Smooth muscle cell of the brain vasculature (primary cell): ENCODE measurements around the gene SLC6A7.

Experiments used
- DNase-seq: peaks from one replicate; pipeline ENCODE4 v3.0.0-alpha.2; 2012; ENCODE audit warnings: low read depth, low spot score

Gene SLC6A7

DNA sequence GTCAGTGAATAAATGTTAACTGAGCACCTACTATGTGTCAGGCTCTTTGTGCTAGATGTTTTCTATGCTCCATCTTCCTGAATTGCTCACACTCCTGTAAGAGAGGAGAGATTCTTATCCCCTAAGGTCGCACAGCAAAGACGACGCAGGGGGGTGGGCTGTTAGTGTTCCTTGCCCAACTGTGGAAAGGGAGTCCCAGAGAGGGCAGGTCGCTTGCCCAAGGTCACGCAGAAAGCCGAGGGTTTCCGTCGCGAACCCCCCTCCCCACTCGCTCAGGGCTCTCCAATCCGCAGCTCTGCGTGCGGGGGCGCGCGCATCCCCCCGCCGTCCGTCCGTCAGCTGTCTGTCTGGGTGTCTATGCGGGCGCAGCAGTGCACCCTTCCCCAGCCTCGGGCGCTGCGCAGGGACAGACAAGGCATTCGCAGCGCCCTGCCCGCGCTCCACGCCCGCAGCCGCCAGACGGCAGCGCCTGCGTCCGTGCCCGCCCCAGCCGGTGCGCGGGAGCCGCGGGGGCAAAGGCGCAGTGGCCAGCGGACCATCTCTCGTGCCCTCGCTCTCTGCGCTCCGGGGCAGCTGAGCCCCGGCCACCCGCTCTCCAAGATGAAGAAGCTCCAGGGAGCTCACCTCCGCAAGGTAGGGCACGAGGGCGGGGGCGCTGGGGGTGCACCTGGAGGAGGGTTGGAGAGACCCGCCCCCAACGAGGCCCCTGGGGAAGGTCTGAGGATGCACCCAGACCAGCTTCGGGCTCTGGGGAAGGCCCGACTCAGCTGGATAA is at the start of gene SLC6A7:
SLC6A7 (plus strand) TSS at position 335 of the 775 bp plus-strand sequence; CDS start at position 601, 266 bp downstream.
- no peak for DNase-seq

DNA sequence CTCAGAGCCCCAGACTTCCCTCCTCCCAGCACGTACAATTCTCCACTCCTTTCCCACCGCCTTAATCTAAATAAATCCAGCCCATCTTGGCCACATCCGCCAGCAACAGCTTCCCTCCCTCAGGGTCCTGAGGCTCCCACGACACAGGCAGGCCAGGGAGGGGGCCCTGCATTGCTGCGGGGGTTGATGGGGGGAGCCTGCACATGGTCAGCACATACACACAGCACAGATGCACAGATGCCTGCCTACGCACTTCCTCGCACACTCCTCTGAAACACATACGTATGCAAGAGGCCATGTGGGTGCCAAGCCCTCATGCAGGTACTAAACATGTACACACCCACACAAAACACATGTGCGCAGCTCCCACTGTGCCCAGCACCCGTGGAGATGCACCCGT is 49.0 kb upstream of the SLC6A7 start:
- DNase-seq, result no peak

DNA sequence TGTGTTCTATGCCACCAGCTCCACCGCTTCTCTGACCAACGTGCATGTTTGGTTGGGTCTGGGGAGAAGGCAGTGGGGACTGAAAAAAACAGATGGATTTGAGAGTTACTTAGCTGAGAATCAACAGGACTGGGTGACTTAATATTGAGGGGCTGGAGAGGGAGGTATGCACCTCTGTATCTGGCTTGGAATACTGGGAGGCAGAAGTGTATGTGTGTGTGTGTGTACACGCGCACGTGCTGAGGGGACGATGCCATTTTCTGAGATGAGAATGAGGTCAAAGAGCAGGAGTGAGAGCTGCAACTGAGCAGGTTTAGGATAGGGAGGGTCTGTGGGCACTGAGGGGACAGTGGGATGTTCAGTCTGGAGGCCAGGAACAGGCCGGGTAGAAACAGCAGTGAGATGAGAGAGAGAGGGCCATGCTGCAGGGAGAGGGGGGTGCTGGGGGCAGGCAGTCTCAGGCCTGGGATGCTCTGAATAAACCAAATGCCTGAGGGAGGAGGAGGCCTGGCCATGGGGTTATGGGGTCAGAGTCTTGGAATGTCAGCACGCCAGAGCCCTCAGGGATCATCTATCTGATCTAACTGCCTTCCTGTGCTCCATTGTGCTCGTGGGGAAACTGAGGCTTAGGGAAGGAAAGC is 48.2 kb upstream of the SLC6A7 start:
- no peak for DNase-seq

DNA sequence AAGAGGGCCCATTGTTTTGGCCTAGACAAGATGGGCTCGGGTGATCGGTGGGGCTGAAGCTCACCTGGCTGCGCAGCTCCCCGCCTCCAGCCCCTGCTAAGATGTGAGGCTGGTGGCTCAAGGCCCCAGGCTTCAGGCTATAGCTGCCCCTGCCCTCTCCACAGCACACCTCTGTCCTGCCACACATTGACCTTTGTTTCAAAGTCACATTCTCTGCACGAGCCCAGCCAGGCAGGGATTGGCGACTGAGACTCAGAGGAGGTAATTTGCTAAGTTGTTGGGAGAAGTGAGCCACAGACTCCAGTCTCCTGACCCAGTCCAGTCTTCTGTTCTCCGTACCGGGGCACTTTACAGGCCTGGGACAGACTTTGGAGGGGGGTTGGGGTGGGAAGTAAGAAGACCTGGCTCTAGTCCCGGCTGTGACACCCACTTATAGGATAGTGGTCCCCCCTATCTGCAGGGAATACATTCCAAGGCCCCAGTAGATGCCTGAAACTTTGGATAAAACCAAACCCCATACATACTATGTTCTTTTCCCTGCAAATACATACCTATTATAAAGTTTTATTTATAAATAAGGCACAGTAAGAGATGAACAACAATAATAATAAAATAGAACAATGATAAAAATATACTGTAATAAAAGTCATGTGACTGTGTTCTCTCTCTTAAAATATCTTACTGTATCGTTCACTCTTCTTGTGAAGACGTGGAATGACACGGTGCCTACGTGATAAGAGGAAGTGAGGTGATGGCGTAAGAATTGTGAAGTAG is 47.5 kb upstream of the SLC6A7 start:
- DNase-seq, result no peak

- no peak for DNase-seq
Observed at GRCh38 chr5:150142959-150143349, 46.9 kb upstream of the SLC6A7 start.

DNA sequence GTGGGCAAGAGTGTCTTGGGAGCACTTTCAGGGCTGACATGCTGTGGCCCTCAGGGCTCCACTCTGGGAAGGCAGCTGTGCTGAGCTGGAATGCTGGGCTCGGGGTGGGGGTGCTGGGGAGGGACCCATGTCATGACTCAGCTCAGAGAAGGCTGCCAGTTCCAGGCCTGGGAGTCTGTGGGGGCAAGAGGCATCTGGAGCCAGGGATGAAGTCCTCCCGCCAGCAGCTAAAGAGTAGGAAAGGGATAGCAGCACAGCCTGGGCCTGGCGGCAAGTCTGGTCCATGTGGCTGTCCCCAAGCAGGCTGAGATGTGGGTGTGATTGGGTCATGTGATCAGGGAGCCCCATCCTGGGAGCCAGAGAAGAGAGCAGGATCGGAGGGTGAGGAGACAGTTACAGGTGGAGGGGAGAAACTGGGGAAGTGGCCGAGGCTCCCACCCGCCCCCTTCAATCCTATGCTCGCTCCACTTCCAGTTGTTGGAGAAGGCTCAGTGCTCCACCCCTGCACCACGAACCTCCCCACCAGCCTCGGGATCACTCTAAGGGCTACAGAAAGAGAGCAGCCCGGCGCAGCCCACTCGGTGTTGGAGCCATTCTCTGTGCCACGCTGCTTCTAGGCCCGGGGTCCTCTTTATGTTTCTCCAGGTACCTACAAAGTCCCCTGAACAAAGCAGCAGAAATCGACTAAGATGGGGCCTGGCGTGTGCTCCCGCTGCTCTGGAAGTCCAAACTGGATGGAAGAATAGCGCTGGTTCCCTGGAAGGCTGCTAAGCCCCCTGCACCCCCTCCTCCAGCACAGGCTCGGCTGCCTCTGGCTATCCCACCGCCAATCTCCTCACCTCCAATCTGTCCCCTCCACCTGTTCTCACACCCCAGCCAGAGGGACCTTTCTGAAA is 46.3 kb upstream of the SLC6A7 start:
- DNase-seq, result no peak

- no peak for DNase-seq
Observed at GRCh38 chr5:150144246-150144801, 45.5 kb upstream of the SLC6A7 start.

DNA sequence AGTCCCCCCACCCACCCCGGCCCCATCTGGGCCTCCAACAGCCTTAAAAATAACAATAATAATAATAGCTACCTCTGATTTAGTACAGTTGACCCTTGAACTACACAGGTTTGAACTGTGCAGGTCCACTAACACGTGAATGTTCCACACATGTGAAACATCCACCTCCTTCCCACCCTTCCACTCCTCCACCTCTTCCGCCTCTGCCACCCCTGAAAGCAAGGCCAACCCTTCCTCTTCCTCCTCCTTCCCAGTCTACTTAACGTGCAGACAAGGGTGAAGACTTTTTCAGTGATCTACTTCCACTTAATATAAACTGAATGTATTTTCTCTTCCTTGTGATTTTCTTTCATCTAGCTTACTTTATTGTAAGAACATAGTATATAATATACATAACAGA is 45.0 kb upstream of the SLC6A7 start:
- no peak for DNase-seq

GRCh38 chr5:150146235-150146634 is 43.6 kb upstream of the SLC6A7 start:
- no peak for DNase-seq

GRCh38 chr5:150146862-150147601 is 42.8 kb upstream of the SLC6A7 start:
- DNase-seq, result no peak

DNA sequence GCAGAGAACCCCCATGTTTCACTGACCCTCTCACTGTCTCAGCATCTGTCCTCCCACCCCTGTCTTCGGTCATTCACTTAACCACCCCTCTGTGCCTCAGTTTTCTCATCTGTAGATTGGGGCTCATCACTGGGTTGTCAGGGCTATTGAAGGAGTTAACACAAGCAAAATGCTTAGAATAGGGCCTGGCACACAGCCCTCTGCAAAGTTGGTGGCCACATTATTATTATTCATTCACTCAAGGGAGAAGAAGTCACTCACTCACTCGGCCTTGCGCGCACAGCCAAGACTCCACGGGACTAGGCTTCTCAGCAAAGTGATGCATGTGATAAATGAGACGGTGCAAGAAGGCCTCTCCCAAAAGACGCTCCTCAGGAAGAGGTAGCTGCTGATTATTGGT is 42.2 kb upstream of the SLC6A7 start:
- no peak for DNase-seq

- no peak for DNase-seq
Observed at GRCh38 chr5:150148117-150148927, 41.5 kb upstream of the SLC6A7 start.

DNA sequence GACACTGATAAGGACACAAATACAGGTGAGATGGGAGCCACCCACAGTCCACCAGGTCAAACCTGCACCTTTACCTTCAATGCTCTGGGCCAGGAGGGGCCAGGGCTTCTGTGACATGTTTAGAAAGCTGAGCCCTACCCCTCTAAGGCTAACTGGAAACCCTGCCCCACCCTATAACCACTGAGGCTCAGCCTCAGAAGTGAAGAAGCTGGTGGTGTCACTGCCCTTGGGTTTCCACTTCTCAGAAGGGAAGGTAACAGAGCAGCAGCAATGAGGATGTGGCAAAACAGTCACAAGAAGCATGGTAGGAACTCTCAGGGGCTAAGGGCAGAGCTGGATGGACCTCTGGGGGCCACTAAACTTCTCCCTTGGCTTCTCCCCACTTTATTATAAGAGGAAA is 40.2 kb upstream of the SLC6A7 start:
- DNase-seq, result no peak

GRCh38 chr5:150152636-150153462 is 37.0 kb upstream of the SLC6A7 start:
- no peak for DNase-seq

DNA sequence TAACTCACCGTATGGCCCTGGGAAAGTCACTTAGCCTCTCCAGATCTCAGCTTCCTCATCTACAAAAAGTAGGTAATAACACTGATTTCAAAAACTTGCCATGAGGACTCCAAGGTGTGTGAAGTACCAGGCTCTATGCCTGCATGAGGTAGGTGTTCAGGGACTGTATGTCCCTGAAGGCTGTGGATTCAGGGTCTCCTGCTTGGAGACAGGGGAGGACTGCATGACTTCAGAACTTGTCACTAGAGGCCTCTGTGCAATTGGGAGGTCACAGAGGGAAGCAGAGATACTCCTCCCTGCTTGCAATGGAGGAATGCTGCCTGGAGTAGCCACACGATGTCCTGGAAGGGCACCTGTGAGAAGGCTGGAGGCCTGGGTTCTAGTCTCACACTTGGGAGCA is 36.4 kb upstream of the SLC6A7 start:
- no peak for DNase-seq

- DNase-seq, result no peak
Observed at GRCh38 chr5:150153957-150154617, 35.8 kb upstream of the SLC6A7 start.

GRCh38 chr5:150154618-150155128 is 35.2 kb upstream of the SLC6A7 start:
- no peak for DNase-seq
